ENCODE data around the gene ATP8A1. TPM values are rescaled to one million over a fixed set of nuclear protein-coding genes. Genes with fewer than 3 reads are reported as not detected.

ATP8A1 gene
- total and polyA plus RNA-seq, 10 donors: 14.4 to 87.0 (median 42.1) TPM

DNA sequence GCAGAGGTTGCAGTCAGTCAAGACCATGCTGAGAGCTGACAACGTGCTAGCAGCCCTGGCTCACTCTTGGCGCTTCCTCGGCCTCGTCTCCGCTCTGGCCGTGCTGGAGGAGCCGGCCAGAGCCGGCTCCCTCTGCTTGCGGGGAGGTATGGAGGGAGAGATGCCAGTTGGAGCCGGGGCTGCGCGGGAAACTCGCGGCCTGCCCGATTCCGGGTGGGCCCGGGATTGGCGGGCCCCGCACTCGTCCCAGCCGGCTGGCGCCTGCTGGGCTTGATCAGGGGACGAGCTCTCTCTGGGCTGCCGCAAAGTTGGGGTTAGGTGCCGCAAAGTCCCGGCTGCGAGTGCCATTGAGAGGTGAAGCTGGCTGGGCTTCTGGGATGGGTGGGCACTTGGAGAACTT, 287.4 kb downstream of the ATP8A1 start:
- Histone ChIP-seq H3K4me3 (no peak overlapping the region), H3K27ac (no peak overlapping the region), H3K27me3 (replicated peaks in 1 of 7) (no peaks in the 10 kb centered on the region), H3K36me3 (no peaks in the 10 kb centered on the region), H3K4me1 (no peaks in the 10 kb centered on the region), H3K9me3 (peaks cover 0 to 5% (median 0%) of the 10 kb centered on the region in 8 donors)
- DNase-seq: no peak
- WGBS, 5 donors: 95 to 98% (median 95%) methylated on average over 24 to 27 of the region's 27 CpGs
- intact Hi-C loops (cut with DNase I; ENCODE audit: low total_unique reads): no loop called here
- TF ChIP-seq POLR2AphosphoS5 (IDR thresholded peaks at IDR 0.05) (no peak), CTCF (IDR thresholded peaks at IDR 0.05 in 8 of 11, conservative IDR thresholded peaks at IDR 0.05 in 3 of 11) (no peak), POLR2A (IDR thresholded peaks at IDR 0.05) (no peak)

DNA sequence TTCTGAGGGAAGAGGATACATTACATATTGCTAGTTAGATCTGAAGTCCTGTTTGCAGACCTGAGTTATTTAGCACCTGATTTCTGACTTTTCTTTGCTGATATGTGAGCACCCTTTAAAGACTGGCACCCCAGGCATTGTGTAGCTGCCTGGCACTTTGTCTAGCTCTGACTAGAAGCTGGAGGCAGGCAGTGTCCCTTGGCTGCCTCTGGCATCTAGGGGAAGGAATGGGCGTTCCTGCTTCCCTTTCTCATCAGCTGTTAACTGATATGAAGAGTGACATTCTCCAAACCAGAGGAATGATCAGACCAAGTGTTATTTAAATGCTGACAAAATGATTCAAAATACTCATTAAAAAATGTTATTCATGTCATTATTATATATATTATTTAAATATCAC, 289.9 kb downstream of the ATP8A1 start:
- 40 to 63% (median 50%) methylated on average over 1 of the region's 1 CpG for WGBS, 5 donors
- Histone ChIP-seq H3K4me3 (no peak overlapping the region), H3K4me1 (no peaks in the 10 kb centered on the region), H3K27ac (no peak overlapping the region), H3K36me3 (no peaks in the 10 kb centered on the region), H3K27me3 (replicated peaks in 1 of 7) (no peaks in the 10 kb centered on the region), H3K9me3 (no peaks in the 10 kb centered on the region)
- DNase-seq: no peak
- TF ChIP-seq CTCF (IDR thresholded peaks at IDR 0.05 in 8 of 11, conservative IDR thresholded peaks at IDR 0.05 in 3 of 11) (no peak), POLR2AphosphoS5 (IDR thresholded peaks at IDR 0.05) (no peak), POLR2A (IDR thresholded peaks at IDR 0.05) (no peak)
- intact Hi-C loops (cut with DNase I; ENCODE audit: low total_unique reads): no loop called here

- peaks cover 0 to 5% (median 0%) of the 10 kb centered on the region in 6 donors for H3K4me1 ChIP-seq
- no peaks in the 10 kb centered on the region for H3K9me3 ChIP-seq
- no peaks in the 10 kb centered on the region for H3K36me3 ChIP-seq
- H3K27ac ChIP-seq: no peak overlapping the region
- TF ChIP-seq POLR2AphosphoS5 (IDR thresholded peaks at IDR 0.05) (no peak), CTCF (IDR thresholded peaks at IDR 0.05 in 8 of 11, conservative IDR thresholded peaks at IDR 0.05 in 3 of 11) (no peak), POLR2A (IDR thresholded peaks at IDR 0.05) (no peak)
- DNase-seq: no peak
- H3K27me3 ChIP-seq (replicated peaks in 1 of 7): no peaks in the 10 kb centered on the region
- H3K4me3 ChIP-seq: no peak overlapping the region
- intact Hi-C loops (cut with DNase I; ENCODE audit: low total_unique reads): no loop called here
These were observed 292.4 kb downstream of the ATP8A1 start for GRCh38 chr4:42364266-42365053.

DNA sequence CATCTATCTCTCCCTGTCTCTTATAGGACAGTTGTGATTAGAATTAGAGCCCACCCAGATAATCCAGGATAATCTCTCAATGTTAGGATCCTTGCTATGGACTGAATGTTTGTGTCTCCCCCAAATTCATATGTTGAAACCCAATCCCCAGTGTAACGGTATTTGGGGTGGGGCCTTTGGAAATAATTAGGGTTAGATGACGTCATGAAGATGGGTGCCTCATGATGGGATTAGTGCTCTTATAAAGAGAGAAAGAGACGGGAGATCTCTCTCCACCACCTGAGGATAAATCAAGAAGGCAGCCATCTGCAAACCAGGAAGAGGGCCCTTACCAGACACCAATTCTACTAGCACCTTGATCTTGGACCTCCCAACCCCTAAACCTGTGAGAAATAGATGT, 293.3 kb downstream of the ATP8A1 start:
- WGBS, 5 donors: 87 to 95% (median 89%) methylated on average over 3 of the region's 3 CpGs
- DNase-seq: no peak
- peaks cover 0 to 9% (median 0%) of the 10 kb centered on the region in 6 donors for H3K4me1 ChIP-seq
- H3K4me3 ChIP-seq: no peak overlapping the region
- H3K27ac ChIP-seq: no peak overlapping the region
- intact Hi-C loops (cut with DNase I; ENCODE audit: low total_unique reads): no loop called here
- no peak for TF ChIP-seq POLR2AphosphoS5 (IDR thresholded peaks at IDR 0.05)
- no peaks in the 10 kb centered on the region for H3K9me3 ChIP-seq
- H3K36me3 ChIP-seq: no peaks in the 10 kb centered on the region
- H3K27me3 ChIP-seq (replicated peaks in 1 of 7): no peaks in the 10 kb centered on the region
